NCI-H2107 treated with DMSO at 0.1 percent for 48 hours (cell line): ENCODE data around the gene KRTAP9-1.
"Not testable (repeated sequence)": the region's sequence is repeated elsewhere in the genome, so short reads cannot be mapped to it uniquely, and the experiment has no call there.

ENCODE experiments used
- DNase-seq: peaks from one replicate; lab custom pipeline; 2025; ENCODE audit not compliant: unreplicated experiment; lab: John Stamatoyannopoulos, UW

Gene KRTAP9-1, protein sequence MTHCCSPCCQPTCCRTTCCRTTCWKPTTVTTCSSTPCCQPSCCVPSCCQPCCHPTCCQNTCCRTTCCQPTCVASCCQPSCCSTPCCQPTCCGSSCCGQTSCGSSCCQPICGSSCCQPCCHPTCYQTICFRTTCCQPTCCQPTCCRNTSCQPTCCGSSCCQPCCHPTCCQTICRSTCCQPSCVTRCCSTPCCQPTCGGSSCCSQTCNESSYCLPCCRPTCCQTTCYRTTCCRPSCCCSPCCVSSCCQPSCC

DNA sequence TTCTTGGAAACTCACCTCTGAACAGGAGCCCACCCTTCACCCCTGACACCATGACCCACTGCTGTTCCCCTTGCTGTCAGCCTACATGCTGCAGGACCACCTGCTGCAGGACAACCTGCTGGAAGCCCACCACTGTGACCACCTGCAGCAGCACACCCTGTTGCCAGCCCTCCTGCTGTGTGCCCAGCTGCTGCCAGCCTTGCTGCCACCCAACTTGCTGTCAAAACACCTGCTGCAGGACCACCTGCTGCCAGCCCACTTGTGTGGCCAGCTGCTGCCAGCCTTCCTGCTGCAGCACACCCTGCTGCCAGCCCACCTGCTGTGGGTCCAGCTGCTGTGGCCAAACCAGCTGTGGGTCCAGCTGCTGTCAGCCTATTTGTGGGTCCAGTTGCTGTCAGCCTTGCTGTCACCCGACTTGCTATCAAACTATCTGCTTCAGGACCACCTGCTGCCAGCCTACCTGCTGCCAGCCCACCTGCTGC lies at the start of gene KRTAP9-1:
KRTAP9-1 (plus strand) TSS at position 51 of the 482 bp plus-strand sequence; CDS start at position 51, 0 bp downstream.
- not testable (repeated sequence) for DNase-seq

DNA sequence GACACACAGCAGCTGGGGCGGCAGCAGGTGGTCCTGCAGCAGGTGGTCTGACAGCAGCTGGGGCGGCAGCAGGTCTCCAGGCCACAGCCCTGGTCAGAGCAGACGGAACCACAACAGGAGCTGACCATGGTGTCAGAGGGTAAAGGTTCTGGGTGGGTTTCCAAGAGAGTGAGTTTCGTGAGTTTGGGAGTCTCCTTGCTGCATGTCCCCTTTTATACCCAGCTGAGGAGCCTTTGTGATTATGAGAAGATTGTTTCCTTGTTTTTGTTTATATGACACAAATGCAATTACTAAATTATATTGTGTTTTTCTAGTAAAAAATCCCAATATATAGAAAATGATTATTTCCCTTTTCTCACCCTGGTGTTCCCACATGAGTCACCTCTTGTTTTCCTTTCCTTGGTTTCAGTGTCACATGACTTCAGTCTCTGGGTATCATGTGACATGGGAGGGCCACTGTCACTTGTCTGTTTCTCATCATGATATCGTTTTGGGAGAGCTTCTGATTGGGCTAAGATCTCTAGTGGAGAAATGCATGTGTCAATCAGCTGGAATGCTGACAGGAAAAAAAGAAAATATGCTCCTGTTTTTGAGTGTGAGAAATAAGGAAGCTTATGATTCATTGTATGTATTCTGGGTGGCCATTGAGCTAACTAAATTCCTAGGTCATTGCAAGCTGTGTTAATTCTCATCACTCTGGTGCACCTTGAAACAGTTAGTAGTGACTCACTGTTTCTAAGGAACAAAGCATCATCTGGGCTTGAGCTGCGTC lies 49.1 kb upstream of the KRTAP9-1 start, which contains the start of gene KRTAP4-6:
KRTAP4-6 (minus strand) TSS at position 185 of the 772 bp plus-strand sequence; CDS start at position 128, 57 bp downstream.
- no peak for DNase-seq

DNA sequence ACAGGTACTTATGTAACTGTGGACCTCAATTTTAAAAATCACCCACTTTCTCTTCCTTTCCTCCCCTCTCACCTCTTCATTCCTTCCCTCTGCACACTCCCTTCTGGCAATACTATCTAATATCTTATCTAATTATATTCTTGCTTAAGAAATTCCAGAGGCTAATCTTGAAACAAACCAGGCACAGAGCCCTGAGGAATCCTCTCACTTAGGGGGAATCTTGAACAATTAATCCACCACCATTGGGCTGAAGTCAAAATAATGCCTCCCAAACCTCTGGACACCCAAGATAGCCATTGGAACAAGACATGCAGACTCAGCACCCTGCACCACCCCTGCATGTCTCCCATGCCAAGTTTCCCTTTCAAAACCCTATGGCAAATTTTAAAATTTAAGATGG lies 48.3 kb upstream of the KRTAP9-1 start:
- DNase-seq: no peak

DNA sequence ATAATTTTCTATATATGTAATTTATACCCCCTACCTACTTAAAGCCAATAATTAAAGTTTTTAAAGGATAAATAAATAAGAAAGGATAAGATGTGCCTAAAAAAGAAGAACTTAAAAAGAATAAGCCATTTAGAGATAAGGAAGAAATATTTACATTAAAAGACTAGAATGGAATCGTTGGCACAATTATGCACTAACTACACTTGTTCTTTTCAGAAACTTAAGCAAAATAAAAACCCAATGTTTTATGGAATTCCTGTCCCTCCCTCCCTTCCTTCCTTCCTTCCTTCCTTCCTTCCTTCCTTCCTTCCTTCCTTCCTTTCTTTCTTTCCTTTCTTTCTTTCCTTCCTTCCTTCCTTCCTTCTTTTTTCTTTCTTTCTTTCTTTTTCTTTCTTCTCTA lies 44.8 kb upstream of the KRTAP9-1 start:
- DNase-seq: no peak

DNA sequence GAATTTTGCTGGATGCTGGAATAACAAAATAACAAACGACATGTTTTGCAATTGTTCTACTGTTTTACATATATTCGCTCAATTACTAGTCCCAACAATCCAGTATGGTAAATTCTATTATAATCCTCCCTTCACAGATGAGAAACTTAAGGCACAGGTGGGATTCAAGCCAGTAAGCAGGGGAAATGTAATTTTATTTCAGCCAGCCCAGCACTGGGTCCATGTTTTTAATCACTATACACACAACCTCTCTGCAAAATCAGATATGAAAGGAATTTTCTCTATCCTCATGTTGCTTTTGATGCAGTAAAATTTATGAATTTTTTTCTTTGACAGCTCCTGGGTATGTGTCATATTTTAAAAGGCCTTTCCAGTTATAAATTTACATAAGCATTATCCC lies 44.4 kb upstream of the KRTAP9-1 start:
- no peak for DNase-seq

DNA sequence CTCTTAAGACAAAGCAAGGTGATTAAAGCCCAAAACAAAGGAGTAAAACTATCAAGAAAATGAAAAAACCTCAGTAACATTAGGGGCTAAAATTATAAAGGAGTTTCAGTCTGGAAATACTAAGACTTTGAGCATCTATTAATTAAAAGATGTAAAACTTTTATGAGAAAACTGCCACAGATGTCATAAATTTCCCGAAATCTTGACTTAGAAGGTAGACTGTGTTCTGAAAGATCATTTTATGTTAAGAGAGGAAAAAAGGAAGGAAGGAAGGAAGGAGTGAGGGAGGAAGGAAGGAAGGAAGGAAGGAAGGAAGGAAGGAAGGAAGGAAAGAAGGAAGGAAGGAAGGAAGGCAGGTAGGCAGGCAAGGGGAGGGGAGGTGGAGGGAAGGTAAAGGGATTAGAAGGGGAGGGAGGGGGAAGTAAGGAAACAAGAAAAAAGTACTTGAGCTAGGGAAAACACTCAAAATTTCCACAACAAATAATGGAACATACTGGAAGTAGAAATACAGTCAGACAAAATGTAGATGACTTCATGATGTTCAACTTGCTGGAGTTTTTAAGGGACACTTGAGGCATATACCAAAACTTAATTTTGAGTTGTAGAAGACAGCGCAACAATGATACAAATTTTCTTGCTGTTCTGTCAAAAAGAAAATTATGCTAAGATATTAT lies 42.0 kb upstream of the KRTAP9-1 start:
- no peak for DNase-seq

DNA sequence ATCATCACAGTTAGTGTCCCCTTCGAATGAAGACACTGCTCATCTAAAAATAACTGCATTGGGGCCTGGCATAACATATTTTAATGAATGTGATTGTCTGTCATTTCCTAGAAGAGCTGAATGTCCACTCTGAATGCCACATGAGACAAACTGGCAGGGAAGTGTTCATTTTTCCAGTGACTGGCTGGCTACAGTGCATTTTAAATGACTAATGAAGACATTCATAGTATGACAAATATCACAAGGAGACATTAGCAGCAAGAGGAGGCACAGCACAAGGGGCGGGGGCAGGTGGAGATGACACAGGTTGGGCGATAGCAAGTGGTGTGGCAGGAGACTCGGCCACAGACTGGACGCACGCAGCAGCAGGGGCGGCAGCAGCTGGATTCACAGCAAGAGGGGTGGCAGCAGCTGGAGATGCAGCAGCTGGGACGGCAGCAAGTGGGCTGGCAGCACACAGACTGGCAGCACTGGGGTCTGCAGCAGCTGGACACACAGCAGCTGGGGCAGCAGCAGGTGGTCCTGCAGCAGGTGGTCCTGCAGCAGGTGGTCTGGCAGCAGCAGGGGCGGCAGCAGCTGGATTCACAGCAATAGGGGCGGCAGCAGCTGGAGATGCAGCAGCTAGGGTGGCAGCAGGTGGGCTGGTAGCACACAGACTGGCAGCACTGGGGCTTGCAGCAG lies 40.6 kb upstream of the KRTAP9-1 start:
- DNase-seq: not testable (repeated sequence)

DNA sequence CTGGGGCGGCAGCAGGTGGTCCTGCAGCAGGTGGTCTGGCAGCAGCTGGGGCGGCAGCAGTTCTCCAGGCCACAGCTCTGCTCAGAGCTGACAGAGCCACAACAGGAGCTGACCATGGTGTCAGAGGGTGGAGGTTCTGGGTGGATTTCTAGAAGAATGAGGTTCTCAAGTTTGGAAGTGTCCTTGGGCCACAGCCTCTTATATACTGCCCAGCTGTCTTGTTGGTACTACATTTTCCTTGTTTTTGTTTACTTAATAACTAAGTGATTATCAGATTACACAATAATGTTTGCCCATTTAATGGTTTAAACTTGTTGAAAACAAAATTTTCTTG lies 40.1 kb upstream of the KRTAP9-1 start, which contains the start of gene KRTAP4-5:
KRTAP4-5 (minus strand) TSS at position 174 of the 334 bp plus-strand sequence; CDS start at position 116, 58 bp downstream.
- DNase-seq: no peak

DNA sequence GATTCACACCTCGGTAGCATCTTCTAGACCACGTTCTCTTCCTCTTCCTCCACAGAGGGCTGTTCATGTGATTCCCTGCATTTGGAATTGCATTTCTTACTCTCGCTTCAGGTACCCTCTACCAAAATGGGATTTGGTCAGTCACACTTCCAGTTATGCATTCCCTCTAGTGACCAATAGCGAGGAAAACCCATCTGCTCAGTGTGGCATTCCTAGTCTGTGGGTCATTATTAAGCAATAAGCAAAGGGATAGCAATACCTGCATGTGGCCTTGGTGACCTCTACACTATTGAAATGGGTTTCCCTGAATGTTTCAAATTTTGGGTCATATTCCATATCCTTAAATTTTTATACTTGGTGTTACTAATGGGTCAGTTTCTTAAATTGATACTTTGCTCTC lies 39.7 kb upstream of the KRTAP9-1 start:
- DNase-seq: no peak

DNA sequence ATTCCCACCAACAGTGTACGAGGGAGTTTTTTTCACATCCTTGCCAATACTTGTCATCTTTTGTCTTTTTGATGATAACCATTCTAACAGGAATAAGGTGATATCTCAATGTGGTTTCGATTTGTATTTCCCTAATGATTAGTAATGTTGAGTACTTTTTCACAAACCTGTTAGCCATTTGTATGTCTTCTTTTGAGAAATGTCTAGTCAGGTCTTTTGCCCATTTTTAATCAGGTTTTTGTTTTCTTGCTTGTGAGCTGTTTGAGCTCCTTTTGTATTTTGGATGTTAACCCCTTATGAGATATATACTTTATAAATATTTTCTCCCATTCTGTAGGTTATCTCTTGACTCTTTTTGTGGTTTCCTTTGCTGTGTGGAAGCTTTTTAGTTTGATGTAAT lies 38.2 kb upstream of the KRTAP9-1 start:
- DNase-seq: no peak

DNA sequence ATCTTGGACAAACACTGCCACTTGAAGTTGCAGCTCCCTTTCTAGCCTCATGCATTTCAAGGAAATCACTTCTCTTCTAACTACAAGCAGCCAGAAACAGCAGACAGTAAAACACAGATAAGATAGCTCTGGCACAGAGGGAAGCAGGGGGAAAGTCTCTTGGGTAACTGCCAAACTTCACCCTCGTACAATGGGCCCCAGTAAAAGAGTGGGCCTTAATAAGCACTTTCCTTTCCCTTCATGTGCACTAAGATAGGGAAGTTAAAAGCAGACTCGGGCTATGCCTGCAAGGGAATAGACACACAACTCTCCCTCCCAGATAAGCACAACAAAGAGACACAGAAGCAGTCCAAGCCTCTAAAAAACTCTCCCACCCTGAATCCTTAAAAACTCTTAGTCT lies 35.8 kb upstream of the KRTAP9-1 start:
- DNase-seq: no peak

DNA sequence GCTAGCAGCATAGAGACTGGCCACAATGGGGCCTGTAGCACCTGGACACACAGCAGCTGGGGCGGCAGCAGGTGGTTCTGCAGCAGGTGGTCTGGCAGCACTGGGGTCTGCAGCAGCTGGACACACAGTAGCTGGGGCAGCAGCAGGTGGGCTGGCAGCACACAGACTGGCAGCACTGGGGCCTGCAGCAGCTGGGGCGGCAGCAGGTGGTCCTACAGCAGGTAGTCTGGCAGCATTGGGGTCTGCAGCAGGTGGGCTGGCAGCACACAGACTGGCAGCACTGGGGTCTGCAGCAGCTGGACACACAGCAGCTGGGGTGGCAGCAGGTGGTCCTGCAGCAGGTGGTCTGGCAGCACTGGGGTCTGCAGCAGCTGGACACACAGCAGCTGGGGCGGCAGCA lies 29.5 kb upstream of the KRTAP9-1 start:
- not testable (repeated sequence) for DNase-seq

DNA sequence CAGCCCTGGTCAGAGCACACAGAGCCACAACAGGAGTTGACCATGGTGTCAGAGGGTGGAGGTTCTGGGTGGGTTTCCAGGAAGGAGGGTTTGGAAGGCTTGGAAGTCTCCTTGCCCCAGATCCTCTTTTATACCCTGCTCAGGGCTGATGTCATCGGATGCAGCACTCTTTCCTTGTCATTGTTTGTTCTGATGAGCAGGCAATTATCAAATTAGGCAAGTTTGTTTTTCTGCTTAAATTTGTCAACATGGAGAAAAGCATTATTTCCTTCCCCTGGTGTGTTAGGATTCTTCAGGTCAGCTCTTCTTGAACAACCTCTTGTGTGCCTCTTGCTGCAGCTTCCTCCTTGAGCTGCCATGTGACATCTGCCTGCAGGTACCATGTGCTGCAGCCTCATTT lies 29.0 kb upstream of the KRTAP9-1 start, which contains the start of gene KRTAP4-4:
KRTAP4-4 (minus strand) TSS at position 101 of the 400 bp plus-strand sequence; CDS start at position 44, 57 bp downstream.
- DNase-seq: no peak

DNA sequence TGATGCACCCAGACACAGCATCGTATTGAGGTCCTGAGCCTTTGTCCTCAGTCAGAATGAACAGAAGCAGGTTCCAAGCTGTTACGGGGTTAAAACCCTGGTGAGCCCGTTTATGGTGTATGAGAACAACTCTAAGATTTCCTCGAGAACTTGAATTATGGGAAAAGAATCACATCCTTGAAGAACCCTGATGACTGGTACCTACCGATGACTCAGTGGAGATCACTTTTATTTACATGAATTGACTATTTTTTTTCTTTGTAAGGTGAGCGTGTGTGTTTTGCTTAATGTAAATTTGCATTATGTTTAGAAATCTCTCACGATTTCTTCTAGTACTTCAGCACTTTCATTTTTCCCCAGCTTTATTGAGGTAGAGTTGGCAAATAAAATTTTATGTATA lies 25.9 kb upstream of the KRTAP9-1 start:
- DNase-seq: no peak

DNA sequence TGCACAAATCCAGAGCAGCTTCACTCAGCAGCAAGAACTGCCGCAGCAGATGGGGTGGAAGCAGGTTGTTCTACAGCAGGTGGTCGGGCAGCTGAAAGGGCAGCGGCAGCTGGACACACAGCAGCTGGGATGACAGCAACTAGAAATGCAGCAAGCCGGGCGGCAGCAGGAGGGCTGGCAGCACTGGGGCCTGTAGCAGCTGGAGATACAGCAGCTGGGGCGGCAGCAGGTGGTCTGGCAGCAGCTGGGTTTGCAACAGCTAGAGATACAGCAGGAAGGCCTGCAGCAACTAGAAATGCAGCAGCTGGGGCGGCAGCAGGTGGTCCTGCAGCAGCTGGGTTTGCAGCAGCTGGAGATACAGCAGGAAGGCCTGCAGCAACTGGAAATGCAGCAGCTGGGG lies 22.1 kb upstream of the KRTAP9-1 start:
- DNase-seq: no peak

DNA sequence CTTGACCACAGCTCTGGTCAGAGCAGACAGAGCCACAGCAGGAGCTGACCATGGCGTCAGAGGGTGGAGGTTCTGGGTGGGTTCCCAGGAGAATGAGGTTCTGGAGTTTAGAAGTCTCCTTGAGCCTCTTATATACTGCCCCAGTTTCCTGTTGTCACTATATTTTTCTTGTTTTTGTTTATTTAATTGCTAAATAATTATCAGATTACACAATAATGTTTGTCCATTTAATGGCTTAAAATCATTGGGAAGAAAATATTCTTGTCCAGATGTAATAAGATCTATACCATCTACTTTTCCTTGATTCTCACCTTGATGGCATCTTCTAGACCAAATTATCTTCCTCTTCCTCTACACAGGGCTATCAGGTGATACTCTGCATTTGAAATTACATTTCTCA lies 21.6 kb upstream of the KRTAP9-1 start, which contains the start of gene KRTAP4-3:
KRTAP4-3 (minus strand) TSS at position 101 of the 400 bp plus-strand sequence; CDS start at position 52, 49 bp downstream.
- DNase-seq: no peak

DNA sequence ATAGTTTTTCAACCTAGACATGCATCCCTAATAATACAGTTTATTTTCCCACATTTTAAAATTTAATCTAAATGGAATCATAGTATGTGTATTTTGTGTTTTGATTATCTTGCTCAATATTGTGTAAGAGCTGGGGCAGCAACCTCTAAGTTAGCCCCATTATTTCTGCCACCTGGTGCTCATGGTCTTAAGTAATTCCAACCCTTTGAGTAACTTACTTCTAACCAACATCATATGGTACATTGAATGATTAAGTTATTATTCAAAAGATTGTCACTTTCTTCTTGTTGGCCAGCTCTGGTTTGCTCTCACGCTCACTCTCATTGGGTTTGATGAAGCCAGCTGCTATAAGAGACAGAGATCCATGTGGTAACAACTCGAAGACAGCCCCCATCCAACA lies 17.8 kb upstream of the KRTAP9-1 start:
- DNase-seq: no peak

DNA sequence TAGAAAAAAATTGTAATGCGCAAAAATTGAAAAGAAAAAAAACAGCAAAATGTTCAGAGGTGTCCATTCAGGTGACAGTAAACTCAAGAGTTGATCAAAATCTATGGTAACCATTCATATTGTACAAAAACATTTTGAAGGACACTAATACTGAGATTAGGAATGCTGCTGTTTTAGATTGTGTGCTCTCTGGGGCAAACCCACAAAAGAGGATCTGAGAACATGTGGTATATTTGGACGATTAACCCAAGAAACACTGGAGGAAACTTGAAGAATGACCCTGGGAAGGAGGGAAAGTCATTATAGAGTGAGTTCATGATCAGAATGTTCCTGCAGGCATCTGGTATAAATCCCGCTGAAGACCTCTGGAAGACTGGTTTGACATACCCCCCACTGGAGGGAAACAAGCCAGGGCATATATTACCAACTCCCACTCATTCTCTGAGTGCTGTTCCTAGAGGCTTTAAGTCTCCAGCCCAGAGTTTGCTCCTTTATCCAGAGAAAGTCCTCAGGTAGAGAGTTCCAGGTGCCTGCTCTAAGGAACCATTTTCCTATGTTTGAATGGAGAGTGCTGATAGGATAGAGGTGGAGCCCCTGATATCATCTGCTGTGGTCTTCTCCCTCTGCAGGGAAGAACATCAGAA lies 12.8 kb upstream of the KRTAP9-1 start:
- DNase-seq: no peak

DNA sequence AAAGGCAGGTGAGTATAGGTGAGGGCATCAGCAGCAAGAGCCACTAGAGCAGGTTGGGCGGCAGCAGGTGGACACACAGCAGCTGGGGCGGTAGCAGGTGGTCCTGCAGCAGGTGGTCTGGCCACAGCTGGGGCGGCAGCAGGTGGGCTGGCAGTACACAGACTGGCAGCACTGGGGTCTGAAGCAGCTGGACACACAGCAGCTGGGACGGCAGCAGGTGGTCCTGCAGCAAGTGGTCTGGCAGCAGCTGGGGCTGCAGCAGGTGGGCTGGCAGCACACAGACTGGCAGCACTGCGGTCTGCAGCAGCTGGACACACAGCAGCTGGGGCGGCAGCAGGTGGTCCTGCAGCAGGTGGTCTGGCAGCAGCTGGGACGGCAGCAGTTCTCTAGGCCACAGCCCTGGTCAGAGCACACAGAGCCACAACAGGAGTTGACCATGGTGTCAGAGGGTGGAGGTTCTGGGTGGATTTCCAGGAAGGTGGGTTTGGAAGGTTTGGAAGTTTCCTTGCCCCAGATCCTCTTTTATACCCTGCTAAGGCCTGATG lies 11.9 kb upstream of the KRTAP9-1 start, which contains the start of gene KRTAP4-2:
KRTAP4-2 (minus strand) TSS at position 495 of the 545 bp plus-strand sequence; CDS start at position 438, 57 bp downstream.
- no peak for DNase-seq

DNA sequence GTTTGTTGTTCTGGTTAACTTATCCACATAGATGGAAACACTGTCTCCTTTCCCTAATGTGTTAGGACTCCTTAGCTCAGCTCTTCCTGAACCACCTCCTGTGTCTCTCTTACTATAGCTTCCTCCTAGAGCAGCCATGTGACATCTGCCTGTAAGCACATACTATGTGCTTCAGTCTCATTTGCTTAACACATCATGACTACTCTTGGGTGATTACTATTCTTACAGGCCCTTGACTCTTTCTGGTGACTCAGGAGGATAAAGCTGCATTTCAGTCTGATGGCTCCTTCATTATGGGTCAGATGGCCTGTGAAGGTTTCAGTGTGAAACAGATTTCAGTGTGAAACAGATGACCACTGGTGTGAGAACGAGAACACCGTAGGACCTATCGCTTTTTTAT lies 11.3 kb upstream of the KRTAP9-1 start:
- DNase-seq: no peak
